Ovary (tissue), 9 donors: Measurements from ENCODE around the gene ATP6V0A4. TPM values are rescaled to one million over a fixed set of nuclear protein-coding genes. Genes with fewer than 3 reads are reported as not detected.

Experiments used
- DNase-seq, 5 donors: peaks; one replicate each; pipeline ENCODE4 v3.0.0-alpha.2; 2019 to 2020
- H3K27ac ChIP-seq, 2 donors: fragments of 200-600 bp; one replicate each; pipeline versions ENCODE4 v1.5.1 to v1.8.0; 2019 to 2022
- H3K27me3 ChIP-seq: fragments of 200-600 bp; one replicate; pipeline ENCODE4 v1.8.0; 2022
- H3K36me3 ChIP-seq: fragments of 200-600 bp; sonication (generic); one replicate; pipeline ENCODE4 v1.5.1; 2019
- H3K4me1 ChIP-seq: one replicate; pipeline ENCODE4 v1.8.1; 2013; ENCODE audit warnings: mild to moderate bottlenecking, moderate library complexity; ENCODE audit not compliant: insufficient read depth
- H3K4me3 ChIP-seq: fragments of 200-600 bp; sonication (generic); one replicate; pipeline ENCODE4 v1.5.1; 2017
- H3K9me3 ChIP-seq, 2 donors: fragments of 200-600 bp in 1 of 2; sonication (generic) in 1 of 2; one replicate each; pipeline versions ENCODE4 v1.5.1 to v1.8.1; 2013 to 2019; ENCODE audit warnings: mild to moderate bottlenecking in 1 of 2, moderate library complexity in 1 of 2
- EP300 ChIP-seq: sonication (generic); formaldehyde crosslinking; IDR thresholded peaks from one replicate; pipeline ENCODE4 v1.6.1; 2017; ENCODE audit warnings: antibody characterized with exemption
- POLR2A ChIP-seq: fragments of 450-650 bp; IDR thresholded peaks from one replicate; pipeline ENCODE4 v1.6.1; 2017; ENCODE audit warnings: antibody characterized with exemption, mild to moderate bottlenecking, moderate library complexity
- WGBS, 3 donors: extraction: QIAGEN DNeasy Blood & Tissue Kit in 1 of 3; methylation state at CpG; one replicate each; pipeline versions ENCODE4 v1.1.5 to v1.1.7; 2013 to 2017; 5-methylcytosine and 5-hydroxymethylcytosine counted together
- intact Hi-C, 4 donors: fragments of 100-400 bp; cut with DNase I; formaldehyde crosslinking; loops; one replicate each; pipeline versions ENCODE4 v1.11.0 to v1.15.1; 2022 to 2023
- polyA plus RNA-seq, 2 donors: library from polyadenylated mRNA; stranded (reverse); fragments of 200-250 nt in 1 of 2; fragments of 350-450 nt in 1 of 2; fragmentation: Illumina TruSeq in 1 of 2; extraction: RNeasy Lipid Tissue Mini Kit (QIAGEN cat#74804) in 1 of 2; gene quantifications; one replicate each; pipeline ENCODE4 v1.2.3, GENCODE V29; 2013 to 2014
- total RNA-seq, 7 donors: library from RNA; depleted of rRNA in 2 of 7; stranded (reverse); fragments of >200 nt in 2 of 7; fragmentation: NEBNext Ultra II Directional in 3 of 7; extraction: Animal tissue kit (Norgen Biotek cat#: 25700) in 3 of 7; gene quantifications; one replicate each; pipeline versions ENCODE4 v1.1.0 to v1.2.4, GENCODE V29; 2016 to 2023
- TF ChIP-seq, protein P1 (sequence below), 3 donors: fragments of 450-650 bp in 2 of 3; fragments of 200-600 bp in 1 of 3; IDR thresholded peaks; one replicate each; pipeline versions ENCODE4 v1.5.1 to v1.8.0; 2016 to 2022; ENCODE audit warnings: antibody characterized with exemption in 3 of 3, mild to moderate bottlenecking in 1 of 3
- donor health status: DM: no; HTN: no; CAD: no; lungs with moderate emphysema.
- donor health status: DM: no; HTN: no; CAD: no.
- donor health status: Bipolar disorder and iron deficiency.
- donor health status: DM: yes; HTN: yes; CAD: no.
- donor health status: DM: no; HTN: no; CAD: no.
- donor health status: DM: yes; HTN: yes; CAD: no.

The ATP6V0A4 gene
- total and polyA plus RNA-seq, 9 donors, result 1.7 TPM; not detected in 8

DNA sequence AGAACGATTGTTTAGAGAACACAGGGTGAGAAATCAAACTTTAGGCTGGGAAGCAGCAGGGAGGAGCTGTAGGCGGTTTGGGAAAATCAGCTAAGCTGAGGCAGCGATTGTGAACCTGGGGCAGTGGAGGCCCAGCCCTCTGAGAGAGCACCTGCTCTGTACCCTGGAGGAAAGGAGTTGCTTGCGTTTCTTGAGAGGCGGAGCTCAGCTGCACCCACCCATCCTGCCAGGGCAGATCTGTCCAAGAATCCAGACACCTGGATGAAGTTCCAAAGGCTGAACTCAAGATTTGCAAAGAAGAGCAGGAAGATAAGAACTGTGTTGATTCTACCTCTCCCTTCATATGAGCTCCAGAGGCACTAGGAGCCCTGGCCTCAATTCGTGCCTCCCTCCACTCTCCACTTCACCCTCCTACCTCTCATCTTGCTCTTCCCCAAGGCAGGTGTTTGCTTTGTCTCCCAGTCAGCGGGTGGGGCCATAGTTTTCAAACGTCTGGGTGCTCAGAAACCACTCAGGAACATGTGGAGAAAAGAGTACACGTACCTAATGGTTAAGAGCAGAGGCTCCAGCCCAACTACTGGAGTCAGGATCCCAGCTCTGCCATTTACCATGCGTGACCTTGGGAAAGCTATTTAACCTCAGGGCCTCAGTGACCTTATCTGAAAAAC lies 21.7 kb downstream of the ATP6V0A4 start:
- intact Hi-C loops, result no loop called here
- WGBS, 3 donors, result 69 to 70% (median 69%) methylated on average over 10 of the region's 10 CpGs
- H3K36me3 ChIP-seq, result no peaks in the 10 kb centered on the region
- H3K27me3 ChIP-seq, result no peaks in the 10 kb centered on the region
- no peak overlapping the region for H3K4me3 ChIP-seq
- no peaks in the 10 kb centered on the region for H3K4me1 ChIP-seq
- no peak for DNase-seq
- H3K9me3 ChIP-seq, result no peaks in the 10 kb centered on the region
- H3K27ac ChIP-seq, result no peak overlapping the region
- TF ChIP-seq POLR2A (no peak), EP300 (no peak)
- TF ChIP-seq, protein P1, sequence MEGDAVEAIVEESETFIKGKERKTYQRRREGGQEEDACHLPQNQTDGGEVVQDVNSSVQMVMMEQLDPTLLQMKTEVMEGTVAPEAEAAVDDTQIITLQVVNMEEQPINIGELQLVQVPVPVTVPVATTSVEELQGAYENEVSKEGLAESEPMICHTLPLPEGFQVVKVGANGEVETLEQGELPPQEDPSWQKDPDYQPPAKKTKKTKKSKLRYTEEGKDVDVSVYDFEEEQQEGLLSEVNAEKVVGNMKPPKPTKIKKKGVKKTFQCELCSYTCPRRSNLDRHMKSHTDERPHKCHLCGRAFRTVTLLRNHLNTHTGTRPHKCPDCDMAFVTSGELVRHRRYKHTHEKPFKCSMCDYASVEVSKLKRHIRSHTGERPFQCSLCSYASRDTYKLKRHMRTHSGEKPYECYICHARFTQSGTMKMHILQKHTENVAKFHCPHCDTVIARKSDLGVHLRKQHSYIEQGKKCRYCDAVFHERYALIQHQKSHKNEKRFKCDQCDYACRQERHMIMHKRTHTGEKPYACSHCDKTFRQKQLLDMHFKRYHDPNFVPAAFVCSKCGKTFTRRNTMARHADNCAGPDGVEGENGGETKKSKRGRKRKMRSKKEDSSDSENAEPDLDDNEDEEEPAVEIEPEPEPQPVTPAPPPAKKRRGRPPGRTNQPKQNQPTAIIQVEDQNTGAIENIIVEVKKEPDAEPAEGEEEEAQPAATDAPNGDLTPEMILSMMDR (IDR thresholded peaks at IDR 0.05), result no peak

- no peaks in the 10 kb centered on the region for H3K27me3 ChIP-seq
- H3K27ac ChIP-seq, result no peak overlapping the region
- DNase-seq, result no peak
- TF ChIP-seq EP300 (no peak), POLR2A (no peak)
- TF ChIP-seq, protein P1 (IDR thresholded peaks at IDR 0.05), result no peak
- no peaks in the 10 kb centered on the region for H3K9me3 ChIP-seq
- H3K4me1 ChIP-seq, result no peaks in the 10 kb centered on the region
- WGBS, 3 donors, result 45 to 54% (median 48%) methylated on average over 12 of the region's 12 CpGs
- intact Hi-C loops, result no loop called here
- no peaks in the 10 kb centered on the region for H3K36me3 ChIP-seq
- no peak overlapping the region for H3K4me3 ChIP-seq
Measured at GRCh38 chr7:138773817-138774216, 24.2 kb downstream of the ATP6V0A4 start.

DNA sequence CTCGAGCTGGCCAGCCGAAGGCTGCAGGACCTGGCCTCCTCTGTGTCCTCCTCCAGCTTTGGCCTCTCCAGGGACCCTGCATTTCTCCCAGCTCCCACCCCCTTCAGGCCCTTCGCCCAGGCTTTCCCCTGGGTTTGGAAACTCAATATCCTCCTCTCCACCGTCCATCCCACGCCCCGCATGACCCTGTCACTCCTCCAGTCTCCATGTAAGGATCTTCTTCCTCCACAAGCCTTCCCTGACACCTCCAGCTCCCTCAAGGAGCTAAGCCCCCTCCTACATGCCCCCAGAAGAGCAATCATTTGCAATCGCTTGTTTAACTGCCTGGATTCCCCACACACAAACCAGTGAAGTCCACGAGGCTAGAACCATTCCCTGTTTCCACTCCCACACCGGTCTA lies 24.8 kb downstream of the ATP6V0A4 start:
- DNase-seq, result no peak
- no peak overlapping the region for H3K4me3 ChIP-seq
- no peaks in the 10 kb centered on the region for H3K4me1 ChIP-seq
- intact Hi-C loops, result no loop called here
- H3K9me3 ChIP-seq, result no peaks in the 10 kb centered on the region
- WGBS, 3 donors, result 77 to 89% (median 81%) methylated on average over 9 of the region's 9 CpGs
- H3K36me3 ChIP-seq, result no peaks in the 10 kb centered on the region
- no peak overlapping the region for H3K27ac ChIP-seq
- TF ChIP-seq POLR2A, result no peak
- TF ChIP-seq, protein P1 (IDR thresholded peaks at IDR 0.05), result no peak
- no peak for TF ChIP-seq EP300
- H3K27me3 ChIP-seq, result no peaks in the 10 kb centered on the region

- H3K4me1 ChIP-seq, result no peaks in the 10 kb centered on the region
- H3K36me3 ChIP-seq, result no peaks in the 10 kb centered on the region
- H3K27ac ChIP-seq, result no peak overlapping the region
- WGBS, 3 donors, result 92 to 96% (median 93%) methylated on average over 8 of the region's 8 CpGs
- TF ChIP-seq, protein P1 (IDR thresholded peaks at IDR 0.05), result no peak
- no peak for TF ChIP-seq POLR2A
- TF ChIP-seq EP300, result no peak
- H3K9me3 ChIP-seq, result no peaks in the 10 kb centered on the region
- DNase-seq, result no peak
- intact Hi-C loops, result no loop called here
- no peak overlapping the region for H3K4me3 ChIP-seq
- no peaks in the 10 kb centered on the region for H3K27me3 ChIP-seq
Measured at GRCh38 chr7:138770904-138771303, 27.1 kb downstream of the ATP6V0A4 start.
